ENCODE measurements around the gene KNTC1.
A peak's percentile ranks its signal among the peaks of the same experiment; 100 is the strongest.

Gene KNTC1

GRCh38 chr12:122523846-122524718, 3.0 kb upstream of the KNTC1 start:
- TF ChIP-seq CTCF (conservative IDR thresholded peaks at IDR 0.05; ENCODE audit: low read depth, low read length) = no peak
- DNase-seq (ENCODE audit: low read depth) = no peak
- H3K4me3 ChIP-seq (ENCODE audit: low read length) = peak overlapping the region; percentile 84

GRCh38 chr12:122527478-122527944, 462 bp downstream of the KNTC1 start:
- no peak for TF ChIP-seq CTCF (conservative IDR thresholded peaks at IDR 0.05; ENCODE audit: low read depth, low read length)
- H3K4me3 ChIP-seq (ENCODE audit: low read length) = peak overlapping the region; percentile 90
- DNase-seq (ENCODE audit: low read depth) = no peak

- TF ChIP-seq CTCF (conservative IDR thresholded peaks at IDR 0.05; ENCODE audit: low read depth, low read length) = no peak
- no peak for DNase-seq (ENCODE audit: low read depth)
- H3K4me3 ChIP-seq (ENCODE audit: low read length) = no peak overlapping the region
Measured at GRCh38 chr12:122528582-122528981, 1.5 kb downstream of the KNTC1 start.

- TF ChIP-seq CTCF (conservative IDR thresholded peaks at IDR 0.05; ENCODE audit: low read depth, low read length) = no peak
- no peak overlapping the region for H3K4me3 ChIP-seq (ENCODE audit: low read length)
- DNase-seq (ENCODE audit: low read depth) = no peak
Measured at GRCh38 chr12:122528992-122529391, 1.9 kb downstream of the KNTC1 start.

- H3K4me3 ChIP-seq (ENCODE audit: low read length) = no peak overlapping the region
- DNase-seq (ENCODE audit: low read depth) = no peak
- TF ChIP-seq CTCF (conservative IDR thresholded peaks at IDR 0.05; ENCODE audit: low read depth, low read length) = no peak
Measured at GRCh38 chr12:122533856-122534255, 6.8 kb downstream of the KNTC1 start.

DNA sequence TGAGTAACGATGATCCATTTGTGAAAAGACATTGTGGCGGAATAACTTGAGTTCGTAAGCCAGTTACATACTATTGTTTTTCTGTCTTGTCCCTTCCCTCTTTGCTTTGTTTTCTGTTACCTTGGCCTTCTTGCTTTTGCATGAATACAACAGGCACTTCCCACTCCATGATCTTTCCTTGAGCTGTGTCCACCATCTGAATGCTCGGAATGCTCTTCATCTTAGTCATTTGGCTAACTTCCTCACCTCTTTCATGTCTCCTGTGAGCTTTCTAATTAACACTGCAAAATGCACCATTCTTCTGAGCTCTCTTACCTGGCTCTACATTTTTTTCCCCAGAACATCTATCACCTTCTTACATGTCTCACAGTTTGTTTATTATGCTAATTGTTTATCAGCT, 10.0 kb downstream of the KNTC1 start:
- no peak for TF ChIP-seq CTCF (conservative IDR thresholded peaks at IDR 0.05; ENCODE audit: low read depth, low read length)
- no peak for DNase-seq (ENCODE audit: low read depth)
- H3K4me3 ChIP-seq (ENCODE audit: low read length) = no peak overlapping the region

- DNase-seq (ENCODE audit: low read depth) = no peak
- TF ChIP-seq CTCF (conservative IDR thresholded peaks at IDR 0.05; ENCODE audit: low read depth, low read length) = no peak
- H3K4me3 ChIP-seq (ENCODE audit: low read length) = no peak overlapping the region
Measured at GRCh38 chr12:122538496-122538895, 11.4 kb downstream of the KNTC1 start.

Measured in retinal pigment epithelial cell (primary cell).